PC-9 (cell line): ENCODE data around the gene TEX30. TPM values are rescaled to one million over a fixed set of nuclear protein-coding genes. Genes with fewer than 3 reads are reported as not detected.

Experiments
- BruUV-seq: library from RNA; stranded (reverse); fragments of 400-500 nt; replicated peaks from 2 replicates; lab custom pipeline; 2021; lab: Mats Ljungman, UMichigan
- CTCF ChIA-PET: fragments of 300-600 bp; sonication (Branson Sonifier 250); formaldehyde crosslinking; loops from one replicate; lab custom pipeline; 2022; ENCODE audit warnings: antibody characterized with exemption; lab: Charles Lee
- POLR2A ChIA-PET: fragments of 300-600 bp; sonication (Branson Sonifier 250); formaldehyde crosslinking; loops from one replicate; lab custom pipeline; 2022; ENCODE audit warnings: antibody characterized with exemption; ENCODE audit not compliant: unreplicated experiment; lab: Charles Lee
- DNase-seq, 2 experiments: peaks; one replicate each; pipeline versions ENCODE4 v3.0.0 to v3.0.0-alpha.2; 2015 to 2022; ENCODE audit warnings: mixed read lengths in 1 of 2
- H2AFZ ChIP-seq: fragments of 200-600 bp; sonication (generic); 2 replicates; pipeline ENCODE4 v1.8.1; 2017; ENCODE audit warnings: antibody characterized with exemption
- H3F3A ChIP-seq: fragments of 200-600 bp; sonication (generic); 2 replicates; pipeline ENCODE4 v1.8.1; 2017; ENCODE audit warnings: antibody characterized with exemption, mild to moderate bottlenecking, low read depth; ENCODE audit not compliant: insufficient read depth
- H3K27ac ChIP-seq: fragments of 200-600 bp; sonication (generic); 2 replicates; pipeline ENCODE4 v1.6.1; 2016; ENCODE audit warnings: mixed run types
- H3K27me3 ChIP-seq: fragments of 200-600 bp; sonication (generic); 2 replicates; pipeline ENCODE4 v1.6.1; 2016; ENCODE audit warnings: low read depth, mixed run types; ENCODE audit not compliant: insufficient read depth
- H3K36me3 ChIP-seq: fragments of 200-600 bp; sonication (generic); 2 replicates; pipeline ENCODE4 v1.6.1; 2016; ENCODE audit warnings: low read depth, mixed run types
- H3K4me1 ChIP-seq: fragments of 200-600 bp; sonication (generic); replicated peaks from 2 replicates; pipeline ENCODE4 v1.6.1; 2016; ENCODE audit warnings: mixed run types; ENCODE audit not compliant: insufficient read depth
- H3K4me2 ChIP-seq: fragments of 200-600 bp; sonication (generic); 2 replicates; pipeline ENCODE4 v1.6.1; 2017; ENCODE audit warnings: mixed run types
- H3K4me3 ChIP-seq: fragments of 200-600 bp; sonication (generic); 2 replicates; pipeline ENCODE4 v1.6.1; 2016; ENCODE audit warnings: mixed run types
- H3K79me2 ChIP-seq: fragments of 200-600 bp; sonication (generic); 2 replicates; pipeline ENCODE4 v1.6.1; 2017; ENCODE audit warnings: low read depth, mixed run types
- H3K9me2 ChIP-seq: fragments of 200-600 bp; sonication (generic); 2 replicates; pipeline ENCODE4 v1.8.1; 2017; ENCODE audit warnings: mild to moderate bottlenecking; ENCODE audit not compliant: insufficient read depth
- H3K9me3 ChIP-seq: fragments of 200-600 bp; sonication (generic); 2 replicates; pipeline ENCODE4 v1.8.1; 2016; ENCODE audit warnings: low read depth; ENCODE audit not compliant: insufficient read depth
- H4K20me1 ChIP-seq: fragments of 200-600 bp; sonication (generic); 2 replicates; pipeline ENCODE4 v1.8.1; 2017; ENCODE audit not compliant: insufficient read depth
- CTCF ChIP-seq: fragments of 200-600 bp; sonication (generic); conservative IDR thresholded peaks from 2 replicates; pipeline ENCODE4 v1.6.1; 2017; ENCODE audit warnings: mixed run types, antibody characterized with exemption, mild to moderate bottlenecking, moderate library complexity
- EZH2 ChIP-seq: fragments of 200-600 bp; sonication (generic); IDR thresholded peaks from 2 replicates; pipeline ENCODE4 v1.8.0; 2017; ENCODE audit warnings: antibody characterized with exemption, low read depth
- intact Hi-C: fragments of 100-400 bp; cut with micrococcal nuclease; formaldehyde crosslinking; loops from one replicate; pipeline ENCODE4 v1.10.0; 2022; ENCODE audit not compliant: unreplicated experiment
- total RNA-seq: library from RNA; stranded (reverse); gene quantifications from 2 replicates; pipeline ENCODE4 v1.2.3, GENCODE V29; 2021

The TEX30 gene
- total RNA-seq, 1 experiment from 2014 or later, result 13.1 TPM

DNA sequence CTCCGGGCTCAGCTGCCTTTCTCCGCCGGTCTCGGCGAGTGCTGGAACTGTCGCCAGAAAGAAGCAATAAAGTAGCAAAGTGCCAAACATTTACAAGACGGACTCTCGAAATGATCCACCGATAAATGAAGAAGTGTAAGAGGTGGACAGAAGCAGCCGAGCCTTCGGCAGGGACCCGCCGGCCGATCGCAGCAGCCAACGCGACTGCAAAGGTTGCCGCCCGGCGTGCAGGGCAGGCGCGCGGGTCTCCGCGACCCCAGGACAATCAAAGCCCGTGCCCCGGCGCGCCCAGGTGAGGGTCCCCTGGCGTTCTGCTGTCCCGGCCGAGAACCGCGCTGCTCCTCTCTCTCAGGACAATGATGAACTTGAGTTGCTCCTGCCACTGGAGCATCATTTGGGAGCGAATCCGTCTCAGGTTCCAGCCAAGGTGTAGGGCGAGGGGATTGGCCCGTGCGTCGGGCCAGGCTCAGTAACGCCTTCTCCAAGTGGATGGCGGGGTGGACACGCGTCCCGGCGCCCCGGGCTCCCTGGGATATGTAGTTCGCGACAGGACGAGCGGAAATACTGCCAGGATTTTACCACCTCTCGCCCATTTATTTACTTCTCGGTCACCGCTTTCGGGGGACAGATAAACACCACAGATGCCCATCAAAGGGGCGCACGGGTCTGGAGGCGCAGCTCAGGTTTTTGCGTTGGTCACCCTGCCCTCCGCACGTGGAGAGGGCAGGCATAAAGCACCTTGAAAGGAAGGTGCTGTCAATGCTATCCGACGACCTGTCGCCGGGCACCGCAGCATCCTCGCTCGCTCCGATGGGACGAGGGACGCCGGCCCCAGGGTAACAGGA, 25.2 kb upstream of the TEX30 start, which contains the start of the genes BIVM and POGLUT2:
Gene BIVM, plus strand, starts transcription at position 539 of the 845 bp plus-strand sequence. CDS start 8,149 bp downstream, outside the sequence.
Gene POGLUT2, minus strand, starts transcription at position 396 of the 845 bp plus-strand sequence. Its CDS starts 306 bp downstream, at position 90.
- Histone ChIP-seq H3K4me2 (peak within 1 kb of the TSS; percentile 93), H4K20me1 (no peaks in the 10 kb centered on the region), H3K4me3 (peak within 1 kb of the TSS; percentile 87), H3K9me2 (no peaks in the 10 kb centered on the region), H3K79me2 (peaks cover 7% of the 10 kb centered on the region), H3K27ac (no peak within 1 kb of the TSS), H3K36me3 (no peaks in the 10 kb centered on the region), H2AFZ (peak within 1 kb of the TSS; percentile 100), H3K9me3 (no peaks in the 10 kb centered on the region), H3K27me3 (no peaks in the 10 kb centered on the region), H3F3A (no peaks in the 10 kb centered on the region), H3K4me1 (peaks cover 15% of the 10 kb centered on the region; the same call in 1 of the 2 replicates)
- DNase-seq, result peak; percentile 88
- intact Hi-C loops, result loop anchor here (1.0 kb wide), 1 partner anchor 203 kb away; the partner anchor contains the start of gene TPP2
- BruUV-seq, result no TSS peak
- POLR2A ChIA-PET, result no interaction called here
- TF ChIP-seq CTCF (no peak), EZH2 (no peak)
- CTCF ChIA-PET, result no interaction called here

- CTCF ChIA-PET, result no interaction called here
- Histone ChIP-seq H4K20me1 (no peaks in the 10 kb centered on the region), H3K9me2 (no peaks in the 10 kb centered on the region), H3K4me2 (no peak overlapping the region), H3K9me3 (no peaks in the 10 kb centered on the region), H3K27me3 (no peaks in the 10 kb centered on the region), H3K27ac (no peak overlapping the region), H3K4me3 (no peak overlapping the region), H3K4me1 (peaks cover 9% of the 10 kb centered on the region; the same call in 1 of the 2 replicates), H2AFZ (no peak overlapping the region), H3K79me2 (no peaks in the 10 kb centered on the region), H3F3A (no peaks in the 10 kb centered on the region), H3K36me3 (no peaks in the 10 kb centered on the region)
- no peak for DNase-seq
- BruUV-seq, result no TSS peak
- intact Hi-C loops, result no loop called here
- no peak for TF ChIP-seq EZH2
- TF ChIP-seq CTCF, result no peak
- POLR2A ChIA-PET, result interaction anchor here (0.7 kb wide), 1 partner anchor 1670 kb away, joined by 5 read pairs; no protein-coding TSS in a partner anchor
These were observed 20.2 kb upstream of the TEX30 start for GRCh38 chr13:102793611-102794355.

- Histone ChIP-seq H3K36me3 (no peaks in the 10 kb centered on the region), H3K9me3 (no peaks in the 10 kb centered on the region), H3K4me2 (no peak overlapping the region), H3K4me3 (no peak overlapping the region), H3K27ac (no peak overlapping the region), H4K20me1 (no peaks in the 10 kb centered on the region), H3F3A (no peaks in the 10 kb centered on the region), H3K79me2 (no peaks in the 10 kb centered on the region), H3K9me2 (no peaks in the 10 kb centered on the region), H3K27me3 (no peaks in the 10 kb centered on the region), H3K4me1 (no peaks in the 10 kb centered on the region), H2AFZ (no peak overlapping the region)
- ChIA-PET POLR2A (no interaction called here), CTCF (interaction anchor here (1.0 kb wide), 1 partner anchor 8 kb away, joined by 3 read pairs; no protein-coding TSS in a partner anchor)
- DNase-seq, result no peak
- intact Hi-C loops, result no loop called here
- no TSS peak for BruUV-seq
- no peak for TF ChIP-seq EZH2
These were observed 18.8 kb upstream of the TEX30 start for GRCh38 chr13:102792396-102792795.
